Hepatocyte (in vitro differentiated cells): ENCODE data around the gene USP11.

Source experiments
- EZH2 ChIP-seq: fragments of 200-600 bp; sonication (generic); IDR thresholded peaks from 2 replicates; pipeline ENCODE4 v1.6.1; 2016; ENCODE audit warnings: antibody characterized with exemption, mild to moderate bottlenecking, borderline replicate concordance
- EZH2phosphoT487 ChIP-seq: fragments of 200-600 bp; sonication (generic); IDR thresholded peaks from one replicate; pipeline ENCODE4 v1.6.1; 2018; ENCODE audit warnings: antibody characterized with exemption, mild to moderate bottlenecking, low read depth, moderate library complexity; ENCODE audit not compliant: unreplicated experiment, severe bottlenecking
- TF ChIP-seq, protein P1 (sequence below): fragments of 200-600 bp; sonication (generic); IDR thresholded peaks from 2 replicates; pipeline ENCODE4 v1.5.1; 2016; ENCODE audit warnings: antibody characterized with exemption, mild to moderate bottlenecking; ENCODE audit not compliant: poor library complexity

DNA sequence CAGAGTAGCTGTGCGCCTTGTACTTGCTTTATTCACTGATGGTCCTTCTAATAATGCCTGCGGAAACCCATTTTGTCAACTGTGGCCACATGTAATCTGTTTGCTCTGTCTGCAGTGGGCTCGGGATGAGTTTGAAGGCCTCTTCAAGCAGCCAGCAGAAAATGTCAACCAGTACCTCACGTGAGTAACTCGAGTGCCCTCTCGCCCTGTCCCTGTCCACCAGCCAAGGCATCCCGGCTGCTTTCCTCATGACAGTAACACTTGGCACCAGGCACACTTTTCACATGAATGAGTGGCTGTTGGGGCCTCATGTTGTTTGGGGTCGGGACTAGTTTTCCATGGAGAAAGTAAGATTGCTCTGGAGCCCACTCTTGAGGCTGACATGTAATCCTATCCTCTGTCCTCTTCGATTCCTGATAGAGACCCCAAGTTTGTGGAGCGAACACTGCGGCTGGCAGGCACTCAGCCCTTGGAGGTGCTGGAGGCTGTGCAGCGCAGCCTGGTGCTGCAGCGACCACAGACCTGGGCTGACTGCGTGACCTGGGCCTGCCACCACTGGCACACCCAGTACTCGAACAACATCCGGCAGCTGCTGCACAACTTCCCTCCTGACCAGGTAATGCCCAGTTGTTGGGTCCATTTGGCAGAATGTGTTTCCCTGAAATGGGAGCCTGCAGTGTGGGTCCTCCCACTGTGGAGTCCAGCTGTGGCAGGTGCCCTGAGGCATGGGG lies 23.1 kb upstream of the USP11 start:
- TF ChIP-seq, protein P1, sequence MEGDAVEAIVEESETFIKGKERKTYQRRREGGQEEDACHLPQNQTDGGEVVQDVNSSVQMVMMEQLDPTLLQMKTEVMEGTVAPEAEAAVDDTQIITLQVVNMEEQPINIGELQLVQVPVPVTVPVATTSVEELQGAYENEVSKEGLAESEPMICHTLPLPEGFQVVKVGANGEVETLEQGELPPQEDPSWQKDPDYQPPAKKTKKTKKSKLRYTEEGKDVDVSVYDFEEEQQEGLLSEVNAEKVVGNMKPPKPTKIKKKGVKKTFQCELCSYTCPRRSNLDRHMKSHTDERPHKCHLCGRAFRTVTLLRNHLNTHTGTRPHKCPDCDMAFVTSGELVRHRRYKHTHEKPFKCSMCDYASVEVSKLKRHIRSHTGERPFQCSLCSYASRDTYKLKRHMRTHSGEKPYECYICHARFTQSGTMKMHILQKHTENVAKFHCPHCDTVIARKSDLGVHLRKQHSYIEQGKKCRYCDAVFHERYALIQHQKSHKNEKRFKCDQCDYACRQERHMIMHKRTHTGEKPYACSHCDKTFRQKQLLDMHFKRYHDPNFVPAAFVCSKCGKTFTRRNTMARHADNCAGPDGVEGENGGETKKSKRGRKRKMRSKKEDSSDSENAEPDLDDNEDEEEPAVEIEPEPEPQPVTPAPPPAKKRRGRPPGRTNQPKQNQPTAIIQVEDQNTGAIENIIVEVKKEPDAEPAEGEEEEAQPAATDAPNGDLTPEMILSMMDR, result no peak
- no peak for TF ChIP-seq EZH2
- TF ChIP-seq EZH2phosphoT487, result no peak
